ENCODE data around the gene ARNT2.

ARNT2 gene

GRCh38 chr15:80587816-80588456 lies 183.8 kb downstream of the ARNT2 start:
- H3K4me3 ChIP-seq (ENCODE audit: low read length), result no peak overlapping the region
- TF ChIP-seq, protein P1, sequence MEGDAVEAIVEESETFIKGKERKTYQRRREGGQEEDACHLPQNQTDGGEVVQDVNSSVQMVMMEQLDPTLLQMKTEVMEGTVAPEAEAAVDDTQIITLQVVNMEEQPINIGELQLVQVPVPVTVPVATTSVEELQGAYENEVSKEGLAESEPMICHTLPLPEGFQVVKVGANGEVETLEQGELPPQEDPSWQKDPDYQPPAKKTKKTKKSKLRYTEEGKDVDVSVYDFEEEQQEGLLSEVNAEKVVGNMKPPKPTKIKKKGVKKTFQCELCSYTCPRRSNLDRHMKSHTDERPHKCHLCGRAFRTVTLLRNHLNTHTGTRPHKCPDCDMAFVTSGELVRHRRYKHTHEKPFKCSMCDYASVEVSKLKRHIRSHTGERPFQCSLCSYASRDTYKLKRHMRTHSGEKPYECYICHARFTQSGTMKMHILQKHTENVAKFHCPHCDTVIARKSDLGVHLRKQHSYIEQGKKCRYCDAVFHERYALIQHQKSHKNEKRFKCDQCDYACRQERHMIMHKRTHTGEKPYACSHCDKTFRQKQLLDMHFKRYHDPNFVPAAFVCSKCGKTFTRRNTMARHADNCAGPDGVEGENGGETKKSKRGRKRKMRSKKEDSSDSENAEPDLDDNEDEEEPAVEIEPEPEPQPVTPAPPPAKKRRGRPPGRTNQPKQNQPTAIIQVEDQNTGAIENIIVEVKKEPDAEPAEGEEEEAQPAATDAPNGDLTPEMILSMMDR (conservative IDR thresholded peaks at IDR 0.05; ENCODE audit: low read length), result no peak
- peak; percentile 36 for DNase-seq (ENCODE audit: low read depth)

DNA sequence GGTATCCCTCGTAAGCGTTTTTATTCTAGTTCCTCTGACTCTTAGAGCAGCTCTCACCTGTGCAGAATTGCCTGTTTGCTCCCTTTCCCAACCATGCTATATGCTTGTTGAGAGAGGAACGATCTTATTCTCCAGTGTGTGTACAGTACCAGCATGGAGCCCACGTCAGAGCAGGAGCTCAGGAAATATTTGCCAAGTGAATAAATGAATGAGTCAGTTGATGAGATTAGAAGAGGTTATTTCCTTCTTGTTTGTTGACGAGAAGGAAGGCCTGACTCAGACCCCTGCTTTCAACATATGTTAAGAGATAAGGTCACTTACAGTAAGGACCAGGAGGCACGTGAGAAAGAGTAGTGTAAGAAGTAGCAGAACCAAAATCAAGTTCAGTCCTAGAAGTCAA lies 184.6 kb downstream of the ARNT2 start:
- peak; percentile 79 for DNase-seq (ENCODE audit: low read depth)
- TF ChIP-seq, protein P1 (conservative IDR thresholded peaks at IDR 0.05; ENCODE audit: low read length), result no peak
- H3K4me3 ChIP-seq (ENCODE audit: low read length), result no peak overlapping the region

DNA sequence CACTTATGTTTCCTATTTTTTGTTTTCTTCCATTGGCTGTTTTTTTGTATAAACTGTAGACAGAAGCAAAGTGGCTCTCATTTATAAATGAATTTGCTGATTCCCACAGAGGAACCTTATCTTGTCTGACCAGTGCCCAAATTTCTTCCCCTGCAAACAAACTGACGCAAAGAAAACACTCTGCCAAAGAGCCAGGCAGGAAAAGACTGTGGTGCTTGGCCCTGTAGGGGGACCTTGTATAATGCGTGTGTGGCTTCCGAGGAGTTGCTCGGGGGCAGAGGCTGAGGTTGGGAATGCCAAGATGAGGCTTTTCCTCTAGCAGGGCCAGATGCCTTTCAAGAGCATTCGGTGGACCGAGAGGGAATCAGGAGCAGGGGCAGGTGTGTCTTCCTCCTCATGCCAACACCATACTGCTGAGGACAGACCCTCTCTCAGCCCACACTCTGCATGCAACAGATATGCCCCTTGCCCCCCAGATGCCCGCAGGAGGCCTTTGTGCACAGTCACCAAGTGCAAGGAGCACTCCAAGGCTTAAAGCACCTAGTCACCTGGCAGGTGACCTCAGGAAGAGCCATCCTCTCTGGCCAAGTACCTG lies 186.7 kb downstream of the ARNT2 start:
- DNase-seq (ENCODE audit: low read depth), result no peak
- no peak overlapping the region for H3K4me3 ChIP-seq (ENCODE audit: low read length)
- TF ChIP-seq, protein P1 (conservative IDR thresholded peaks at IDR 0.05; ENCODE audit: low read length), result no peak

GRCh38 chr15:80591471-80591870 lies 187.3 kb downstream of the ARNT2 start:
- DNase-seq (ENCODE audit: low read depth), result no peak
- TF ChIP-seq, protein P1 (conservative IDR thresholded peaks at IDR 0.05; ENCODE audit: low read length), result no peak
- H3K4me3 ChIP-seq (ENCODE audit: low read length), result no peak overlapping the region

DNA sequence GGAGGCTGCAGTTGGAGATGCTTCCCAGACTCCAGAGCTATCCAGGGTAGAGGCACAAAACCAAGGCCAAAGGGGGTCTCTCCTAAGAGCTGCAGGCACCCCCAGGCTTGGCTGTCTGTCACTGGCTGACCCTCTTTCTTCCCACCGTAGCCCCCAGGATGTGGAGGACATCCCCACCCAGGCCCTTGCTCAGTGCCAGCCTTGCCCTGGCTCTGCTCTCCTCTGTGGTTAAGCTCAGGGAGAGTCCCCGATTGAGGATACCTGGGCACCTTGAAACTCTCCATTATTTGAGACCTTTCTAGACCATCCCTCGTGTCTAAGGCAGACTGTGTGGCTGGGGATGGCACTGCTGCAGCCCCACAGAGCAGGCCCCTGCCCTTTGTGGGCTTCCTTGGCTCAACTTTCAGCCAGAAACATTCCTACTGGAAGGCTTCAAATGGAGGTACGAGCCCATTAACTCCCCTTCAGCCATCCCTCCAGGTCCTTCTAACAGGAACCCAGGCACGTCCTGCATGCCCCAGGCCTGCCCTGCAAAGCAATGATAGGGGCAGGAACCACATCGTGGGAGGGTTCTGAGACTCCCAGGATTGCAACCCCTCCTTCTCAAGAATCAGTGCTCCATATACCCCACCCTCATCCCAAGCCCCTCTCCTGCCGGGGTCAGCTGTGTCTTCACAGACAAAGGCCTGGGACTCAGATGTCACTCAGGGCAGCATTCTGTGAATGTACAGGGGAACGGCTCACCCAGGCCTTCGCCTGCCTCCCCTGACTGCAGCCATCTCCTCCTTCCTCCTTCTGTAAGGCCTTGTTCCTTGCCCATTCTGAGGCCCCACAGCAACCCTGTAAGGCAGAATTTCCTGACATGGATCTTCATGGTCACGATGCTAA lies 188.0 kb downstream of the ARNT2 start:
- TF ChIP-seq, protein P1 (conservative IDR thresholded peaks at IDR 0.05; ENCODE audit: low read length), result no peak

GRCh38 chr15:80593486-80594030 lies 189.4 kb downstream of the ARNT2 start:
- no peak overlapping the region for H3K4me3 ChIP-seq (ENCODE audit: low read length)
- DNase-seq (ENCODE audit: low read depth), result no peak
- TF ChIP-seq, protein P1 (conservative IDR thresholded peaks at IDR 0.05; ENCODE audit: low read length), result no peak

More for the DNA sequence above, 188.0 kb downstream of the ARNT2 start:
- H3K4me3 ChIP-seq (ENCODE audit: low read length), result no peak overlapping the region
- no peak for DNase-seq (ENCODE audit: low read depth)
